ENCODE results near the gene CHURC1. TPM values are rescaled to one million over a fixed set of nuclear protein-coding genes. Genes with fewer than 3 reads are reported as not detected.

Gene CHURC1
- total RNA-seq, 4 donors from 2014 or later: 28.9 to 74.7 (median 56.0) TPM

- Histone ChIP-seq H3K4me1 (peaks cover 0 to 18% (median 0%) of the 10 kb centered on the region in 3 donors), H3K27me3 (no peaks in the 10 kb centered on the region), H3K36me3 (peaks cover 0 to 42% (median 10%) of the 10 kb centered on the region in 3 donors), H3K27ac (no peak overlapping the region), H3K4me3 (no peak overlapping the region), H3K9me3 (no peaks in the 10 kb centered on the region)
- no peak for DNase-seq
- WGBS, 2 donors: 75 to 90% methylated on average over 3 of the region's 3 CpGs
- intact Hi-C loops (cut with DNase I): no loop called here
- TF ChIP-seq POLR2A (IDR thresholded peaks at IDR 0.05): no peak
- TF ChIP-seq CTCF (IDR thresholded peaks at IDR 0.05): no peak
Observed at GRCh38 chr14:64923015-64923414, 8.8 kb downstream of the CHURC1 start.

GRCh38 chr14:64926398-64926995 is 12.2 kb downstream of the CHURC1 start:
- Histone ChIP-seq H3K27me3 (no peaks in the 10 kb centered on the region), H3K36me3 (peaks cover 0 to 77% (median 10%) of the 10 kb centered on the region in 3 donors), H3K4me3 (no peak overlapping the region), H3K4me1 (peaks cover 0 to 36% (median 6%) of the 10 kb centered on the region in 3 donors), H3K27ac (no peak overlapping the region), H3K9me3 (no peaks in the 10 kb centered on the region)
- 78 to 87% methylated on average over 4 of the region's 4 CpGs for WGBS, 2 donors
- intact Hi-C loops (cut with DNase I): no loop called here
- TF ChIP-seq CTCF (IDR thresholded peaks at IDR 0.05): no peak
- no peak for TF ChIP-seq POLR2A (IDR thresholded peaks at IDR 0.05)
- no peak for DNase-seq

GRCh38 chr14:64927031-64927430 is 12.8 kb downstream of the CHURC1 start:
- peaks cover 0 to 82% (median 12%) of the 10 kb centered on the region in 3 donors for H3K36me3 ChIP-seq
- no peak for TF ChIP-seq POLR2A (IDR thresholded peaks at IDR 0.05)
- TF ChIP-seq CTCF (IDR thresholded peaks at IDR 0.05): no peak
- DNase-seq: no peak
- H3K4me1 ChIP-seq: peaks cover 0 to 36% (median 6%) of the 10 kb centered on the region in 3 donors
- H3K4me3 ChIP-seq: no peak overlapping the region
- intact Hi-C loops (cut with DNase I): no loop called here
- WGBS, 2 donors: 82 to 90% methylated on average over 3 of the region's 3 CpGs
- H3K9me3 ChIP-seq: no peaks in the 10 kb centered on the region
- no peak overlapping the region for H3K27ac ChIP-seq
- H3K27me3 ChIP-seq: no peaks in the 10 kb centered on the region

- TF ChIP-seq POLR2A (IDR thresholded peaks at IDR 0.05) (no peak), CTCF (IDR thresholded peaks at IDR 0.05) (no peak)
- intact Hi-C loops (cut with DNase I): no loop called here
- Histone ChIP-seq H3K36me3 (peaks cover 0 to 96% (median 15%) of the 10 kb centered on the region in 3 donors), H3K27ac (peak overlapping the region in 1 of 4 donors; percentile 40), H3K4me1 (peaks cover 0 to 36% (median 6%) of the 10 kb centered on the region in 3 donors), H3K4me3 (no peak overlapping the region), H3K9me3 (no peaks in the 10 kb centered on the region), H3K27me3 (no peaks in the 10 kb centered on the region)
- 78 to 81% methylated on average over 7 of the region's 7 CpGs for WGBS, 2 donors
- DNase-seq: no peak
Observed at GRCh38 chr14:64928239-64929013, 14.2 kb downstream of the CHURC1 start.

GRCh38 chr14:64929014-64929359 is 14.7 kb downstream of the CHURC1 start:
- Histone ChIP-seq H3K27me3 (no peaks in the 10 kb centered on the region), H3K27ac (peak overlapping the region in 2 of 4 donors; percentile 22 to 40), H3K4me1 (peaks cover 0 to 36% (median 6%) of the 10 kb centered on the region in 3 donors), H3K36me3 (peaks cover 0 to 98% (median 15%) of the 10 kb centered on the region in 3 donors), H3K9me3 (no peaks in the 10 kb centered on the region), H3K4me3 (no peak overlapping the region)
- no peak for DNase-seq
- 93 to 95% methylated on average over 3 of the region's 3 CpGs for WGBS, 2 donors
- TF ChIP-seq CTCF (IDR thresholded peaks at IDR 0.05): no peak
- TF ChIP-seq POLR2A (IDR thresholded peaks at IDR 0.05): no peak
- intact Hi-C loops (cut with DNase I): no loop called here
